Left renal pelvis (tissue), 4 donors: ENCODE measurements around the gene ALKAL2. TPM values are rescaled to one million over a fixed set of nuclear protein-coding genes. Genes with fewer than 3 reads are reported as not detected.
A peak's percentile ranks its signal among the peaks of the same experiment; 100 is the strongest.

ENCODE experiments used
- DNase-seq, 4 donors: peaks; one replicate each; pipeline ENCODE4 v3.0.0-alpha.2; 2013; ENCODE audit warnings: low read depth in 4 of 4, low spot score in 3 of 4
- polyA plus RNA-seq, 4 donors: library from polyadenylated mRNA; unstranded; fragments of 120-200 nt; gene quantifications; one replicate each; pipeline ENCODE4 v1.2.1, GENCODE V29; 2013; ENCODE audit not compliant: insufficient read length in 4 of 4

ALKAL2 gene
- polyA plus RNA-seq, 4 donors: 4.6 to 8.1 (median 5.7) TPM

GRCh38 chr2:274503-274902, 13.4 kb downstream of the ALKAL2 start:
- DNase-seq: no peak

GRCh38 chr2:273333-273732, 14.6 kb downstream of the ALKAL2 start:
- no peak for DNase-seq

GRCh38 chr2:271917-272316, 16.0 kb downstream of the ALKAL2 start:
- no peak for DNase-seq

GRCh38 chr2:270861-271260, 17.0 kb downstream of the ALKAL2 start:
- DNase-seq: no peak

GRCh38 chr2:269356-270030, 18.4 kb downstream of the ALKAL2 start:
- no peak for DNase-seq

GRCh38 chr2:268323-268722, 19.6 kb downstream of the ALKAL2 start:
- DNase-seq: no peak

- DNase-seq: peak; percentile 90 to 91 (median 90)
These were observed 23.1 kb downstream of the ALKAL2 start, which contains the start of gene ACP1 for GRCh38 chr2:264493-265468. Gene ACP1 (plus strand): TSS chr2:264947. CDS start chr2:264965, 18 bp downstream.

GRCh38 chr2:263774-264492, 24.0 kb downstream of the ALKAL2 start, which contains the start of gene SH3YL1:
Gene SH3YL1 (minus strand): TSS chr2:264032. CDS start chr2:263984, 48 bp downstream.
- DNase-seq: no peak

- DNase-seq: no peak
These were observed 24.7 kb downstream of the ALKAL2 start for GRCh38 chr2:263022-263738.

- DNase-seq: no peak
These were observed 25.8 kb downstream of the ALKAL2 start for GRCh38 chr2:262117-262516.

- DNase-seq: no peak
These were observed 27.3 kb downstream of the ALKAL2 start for GRCh38 chr2:260507-261161.

GRCh38 chr2:259789-260331, 28.0 kb downstream of the ALKAL2 start:
- no peak for DNase-seq

GRCh38 chr2:258933-259332, 29.0 kb downstream of the ALKAL2 start:
- no peak for DNase-seq

GRCh38 chr2:257842-258241, 30.0 kb downstream of the ALKAL2 start:
- no peak for DNase-seq

- DNase-seq: no peak
These were observed 30.5 kb downstream of the ALKAL2 start for GRCh38 chr2:257429-257828.

GRCh38 chr2:256094-256493, 31.8 kb downstream of the ALKAL2 start:
- DNase-seq: no peak

- DNase-seq: no peak
These were observed 32.7 kb downstream of the ALKAL2 start for GRCh38 chr2:255195-255594.

- no peak for DNase-seq
These were observed 33.6 kb downstream of the ALKAL2 start for GRCh38 chr2:254241-254640.

- no peak for DNase-seq
These were observed 34.7 kb downstream of the ALKAL2 start for GRCh38 chr2:253202-253638.
